GM18951 (cell line): ENCODE results near the gene ARID2.

Experiments
- POLR2A ChIP-seq: IDR thresholded peaks from 4 replicates; pipeline ENCODE4 v1.6.1; 2011; ENCODE audit warnings: mild to moderate bottlenecking; ENCODE audit not compliant: insufficient read length, insufficient read depth; ENCODE audit errors: extremely low read depth
- in situ Hi-C: fragments of 300-500 bp; cut with MboI; formaldehyde crosslinking; loops from one replicate; pipeline ENCODE4 v1.12.0; 2022; ENCODE audit warnings: low sequenced_read_pairs, mixed read lengths, inconsistent platforms; ENCODE audit not compliant: unreplicated experiment

ARID2 gene

DNA sequence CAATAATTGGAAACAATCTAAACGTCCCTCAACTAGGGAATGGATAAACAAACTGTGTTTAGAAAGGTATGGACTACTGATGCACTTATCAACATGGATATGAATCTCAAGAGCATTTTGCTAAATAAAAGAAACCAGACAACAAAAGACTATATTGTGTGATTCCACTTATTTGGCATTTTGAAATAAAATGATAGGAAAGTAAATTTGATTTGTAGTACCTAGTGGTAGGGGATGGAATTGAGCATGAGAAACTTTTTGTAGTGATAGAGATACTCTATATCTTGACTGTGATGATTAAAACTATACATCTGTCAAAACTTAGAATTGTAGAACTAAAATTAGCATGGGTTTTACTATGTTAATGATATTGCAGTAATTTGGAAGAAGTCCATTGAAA lies 87.1 kb downstream of the ARID2 start:
- in situ Hi-C loops = no loop called here
- TF ChIP-seq POLR2A = no peak

DNA sequence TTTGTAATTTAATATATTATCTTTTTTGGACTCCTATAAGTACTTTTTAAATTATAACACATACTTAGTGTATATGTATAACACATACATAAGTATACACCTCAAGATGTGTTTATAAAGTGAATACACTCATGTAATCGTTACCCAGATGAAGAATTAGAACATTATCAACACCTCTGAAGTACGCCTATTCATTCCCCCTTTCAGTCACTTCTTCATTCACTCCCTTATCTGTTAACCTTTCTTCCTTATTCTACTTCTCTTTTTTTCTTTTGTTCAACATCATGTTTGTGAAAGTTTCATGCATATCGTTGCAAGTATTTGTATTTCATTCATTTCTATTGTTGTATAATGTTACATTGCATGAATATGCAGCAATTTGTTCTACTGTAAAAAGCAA lies 98.5 kb downstream of the ARID2 start:
- TF ChIP-seq POLR2A = no peak
- in situ Hi-C loops = no loop called here

DNA sequence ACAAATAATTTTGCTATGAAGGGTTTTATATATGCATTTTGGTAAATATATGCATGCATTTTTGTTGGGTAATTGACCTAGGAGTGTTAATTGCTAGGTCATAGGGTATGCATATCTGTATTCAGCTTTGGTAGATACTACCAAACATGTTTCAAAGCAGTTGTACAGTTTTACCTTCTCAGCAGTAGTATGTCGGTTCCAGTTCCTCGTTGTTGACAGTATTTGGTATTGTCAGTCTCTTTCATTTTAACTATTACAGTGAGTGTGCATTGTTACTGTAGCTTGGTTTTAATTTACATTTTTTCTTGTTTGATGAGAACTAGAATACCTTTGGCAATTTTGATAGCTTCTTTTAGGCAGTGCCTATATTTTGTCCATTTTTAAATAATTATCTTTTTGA lies 98.9 kb downstream of the ARID2 start:
- TF ChIP-seq POLR2A = no peak
- in situ Hi-C loops = no loop called here

DNA sequence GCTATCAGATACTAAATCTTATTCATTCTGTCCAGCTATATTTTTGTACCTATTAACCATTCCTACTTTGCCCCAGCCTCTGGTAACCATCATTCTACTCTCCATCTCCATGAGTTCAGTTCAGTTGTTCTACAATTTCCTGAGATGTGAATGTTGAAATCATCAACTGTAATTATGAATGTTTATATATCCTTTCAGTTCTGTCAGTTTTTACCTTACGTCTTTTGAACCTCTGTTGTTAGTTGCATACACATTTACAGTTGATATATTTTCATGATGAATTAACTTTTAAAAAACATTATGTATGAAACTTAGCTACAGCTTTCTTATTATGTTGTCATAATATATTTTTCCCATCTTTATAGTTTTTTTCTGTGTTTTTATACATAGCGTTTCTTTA lies 102.1 kb downstream of the ARID2 start:
- TF ChIP-seq POLR2A = no peak
- in situ Hi-C loops = no loop called here

DNA sequence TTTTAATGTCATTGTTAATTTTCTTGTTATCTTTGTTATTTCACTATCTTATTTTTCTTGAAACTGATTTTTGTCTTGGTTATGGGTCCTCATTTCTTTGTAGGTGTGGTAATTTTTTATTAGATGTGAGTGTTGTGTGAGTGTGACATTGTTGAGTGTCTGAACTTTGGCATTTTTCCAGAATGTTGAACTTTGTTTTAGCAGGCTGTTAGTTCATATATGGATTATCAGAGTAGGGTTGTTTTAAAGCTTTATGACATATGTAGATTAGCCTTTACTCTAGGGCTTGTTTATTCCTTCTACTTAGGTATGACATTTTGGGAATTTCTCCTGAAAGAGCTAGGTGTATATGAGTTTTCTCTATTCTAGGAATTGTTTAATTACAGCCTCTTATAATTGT lies 103.9 kb downstream of the ARID2 start:
- in situ Hi-C loops = no loop called here
- TF ChIP-seq POLR2A = no peak

DNA sequence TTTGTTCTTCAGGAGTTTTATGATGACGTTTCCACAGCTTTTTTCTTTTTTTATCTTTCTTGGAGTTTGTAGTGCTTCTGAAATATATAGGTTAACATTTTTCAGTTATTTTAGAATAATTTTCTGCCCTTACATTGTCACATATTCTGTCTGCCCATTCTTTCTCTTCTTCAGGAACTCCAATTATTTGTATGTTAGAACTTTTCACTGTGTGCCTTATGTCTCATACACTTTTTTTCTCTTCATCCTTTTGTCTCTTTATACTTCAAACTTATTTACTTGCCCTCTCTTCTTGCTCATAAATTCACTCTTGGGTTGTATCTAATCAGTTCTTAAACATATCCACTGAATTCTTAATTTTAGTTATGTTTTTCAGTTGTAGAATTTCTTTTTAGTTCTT lies 105.3 kb downstream of the ARID2 start:
- in situ Hi-C loops = no loop called here
- TF ChIP-seq POLR2A = no peak

DNA sequence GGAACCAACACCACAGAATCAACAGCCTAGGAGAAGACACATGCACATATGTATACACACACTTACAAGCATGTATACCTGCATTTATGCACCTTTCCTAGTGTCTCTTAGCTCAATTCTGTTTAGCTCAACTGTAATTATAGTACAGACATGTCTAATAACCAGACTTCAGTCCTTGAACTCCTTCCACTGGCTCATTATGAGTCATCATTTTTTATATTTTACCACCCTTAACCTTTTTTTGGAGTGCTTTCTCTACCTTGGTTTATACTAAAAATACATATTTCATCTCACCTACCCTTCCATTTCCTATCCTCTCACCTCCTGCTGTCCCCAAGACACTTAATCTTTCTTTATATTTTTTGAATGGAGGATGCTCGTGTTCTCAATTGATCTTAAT lies 110.4 kb downstream of the ARID2 start:
- TF ChIP-seq POLR2A = no peak
- in situ Hi-C loops = no loop called here

DNA sequence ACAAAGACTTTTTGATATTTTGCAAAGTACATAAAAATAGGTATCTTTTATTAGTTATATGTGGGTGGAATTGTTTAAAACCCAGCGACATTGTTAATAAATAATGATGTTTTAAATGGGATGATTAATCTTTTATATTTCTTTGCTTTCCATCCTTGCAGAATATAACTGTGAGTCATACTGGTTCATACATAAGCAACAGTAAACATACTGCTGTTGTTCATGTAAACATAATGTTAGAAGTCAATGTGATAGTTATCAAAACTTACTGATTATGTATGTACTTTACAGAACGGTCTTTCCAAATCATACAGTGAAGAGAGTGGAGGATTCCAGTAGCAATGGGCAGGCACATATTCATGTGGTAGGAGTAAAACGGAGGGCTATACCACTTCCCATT lies 119.8 kb downstream of the ARID2 start:
- in situ Hi-C loops = no loop called here
- no peak for TF ChIP-seq POLR2A

DNA sequence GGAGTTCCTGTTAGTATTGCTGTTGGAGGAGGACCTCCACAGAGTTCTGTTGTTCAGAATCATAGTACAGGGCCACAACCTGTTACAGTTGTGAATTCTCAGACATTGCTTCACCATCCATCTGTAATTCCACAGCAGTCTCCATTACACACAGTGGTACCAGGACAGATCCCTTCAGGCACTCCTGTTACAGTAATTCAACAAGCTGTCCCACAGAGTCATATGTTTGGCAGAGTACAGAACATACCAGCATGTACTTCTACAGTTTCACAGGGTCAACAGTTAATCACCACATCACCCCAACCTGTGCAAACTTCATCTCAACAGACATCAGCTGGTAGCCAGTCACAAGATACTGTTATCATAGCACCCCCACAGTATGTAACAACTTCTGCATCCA lies 120.8 kb downstream of the ARID2 start:
- in situ Hi-C loops = no loop called here
- TF ChIP-seq POLR2A = no peak

DNA sequence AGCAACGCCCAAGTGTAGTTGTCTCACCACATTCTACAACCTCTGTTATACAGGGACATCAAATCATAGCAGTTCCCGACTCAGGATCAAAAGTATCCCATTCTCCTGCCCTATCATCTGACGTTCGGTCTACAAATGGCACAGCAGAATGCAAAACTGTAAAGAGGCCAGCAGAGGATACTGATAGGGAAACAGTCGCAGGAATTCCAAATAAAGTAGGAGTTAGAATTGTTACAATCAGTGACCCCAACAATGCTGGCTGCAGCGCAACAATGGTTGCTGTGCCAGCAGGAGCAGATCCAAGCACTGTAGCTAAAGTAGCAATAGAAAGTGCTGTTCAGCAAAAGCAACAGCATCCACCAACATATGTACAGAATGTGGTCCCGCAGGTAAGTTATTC lies 123.0 kb downstream of the ARID2 start:
- no peak for TF ChIP-seq POLR2A
- in situ Hi-C loops = no loop called here

DNA sequence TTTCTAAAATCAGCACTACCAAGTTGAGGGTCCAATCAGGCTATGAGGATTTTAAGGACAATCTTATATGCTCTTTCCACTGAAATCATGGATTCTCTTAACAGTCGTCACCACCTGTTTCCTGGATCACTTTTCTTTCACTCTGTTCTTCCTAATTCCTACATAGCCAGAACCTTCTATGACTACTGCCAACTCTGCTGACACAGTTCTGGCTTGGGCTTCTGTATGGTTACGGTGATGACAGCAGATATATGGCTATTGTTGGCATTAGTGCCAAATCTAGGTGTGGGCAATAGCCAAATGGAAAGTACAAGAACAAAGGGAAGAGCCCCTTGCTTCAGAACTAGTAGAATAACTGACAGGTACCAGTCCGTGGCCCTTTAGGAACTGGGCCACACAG lies 124.0 kb downstream of the ARID2 start:
- in situ Hi-C loops = no loop called here
- no peak for TF ChIP-seq POLR2A

DNA sequence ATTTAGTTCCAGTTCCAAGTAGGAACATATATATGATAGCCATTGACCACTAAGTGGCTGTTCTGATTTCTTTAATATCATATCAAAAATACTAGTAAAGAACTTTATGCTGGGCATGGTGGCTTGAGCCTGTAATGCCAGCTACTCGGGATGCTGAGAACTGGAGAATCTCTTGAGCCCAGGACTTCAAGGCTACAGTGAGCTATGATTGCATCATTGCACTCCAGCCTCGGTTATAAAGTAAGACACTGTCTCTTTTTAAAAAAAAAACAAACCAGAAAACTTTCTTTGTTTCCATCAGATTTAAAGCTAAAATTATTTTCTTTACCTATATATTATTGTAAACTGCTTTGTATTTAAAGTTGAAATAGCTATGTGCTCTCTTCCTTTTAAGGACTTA lies 133.8 kb downstream of the ARID2 start:
- in situ Hi-C loops = no loop called here

DNA sequence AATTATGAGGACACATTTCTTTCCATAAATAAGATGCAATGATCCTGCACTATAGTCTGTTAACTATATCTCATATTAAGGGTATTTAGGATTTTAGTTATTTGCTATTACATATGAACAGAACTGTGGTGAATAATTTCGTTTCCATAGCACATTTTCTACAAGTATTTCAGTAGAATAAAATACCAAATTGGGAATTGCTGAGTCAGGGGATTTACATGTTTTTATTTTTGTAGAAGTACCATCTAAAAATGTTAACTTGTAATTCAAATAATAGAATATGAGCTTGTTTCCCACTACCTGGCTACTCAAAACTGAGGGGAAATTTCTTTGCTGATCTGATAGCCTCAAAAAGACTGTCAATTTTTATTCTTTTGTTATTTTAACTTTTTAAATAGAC lies 136.8 kb downstream of the ARID2 start:
- no peak for TF ChIP-seq POLR2A
- in situ Hi-C loops = no loop called here

More for the DNA sequence above, 133.8 kb downstream of the ARID2 start:
- TF ChIP-seq POLR2A = no peak

DNA sequence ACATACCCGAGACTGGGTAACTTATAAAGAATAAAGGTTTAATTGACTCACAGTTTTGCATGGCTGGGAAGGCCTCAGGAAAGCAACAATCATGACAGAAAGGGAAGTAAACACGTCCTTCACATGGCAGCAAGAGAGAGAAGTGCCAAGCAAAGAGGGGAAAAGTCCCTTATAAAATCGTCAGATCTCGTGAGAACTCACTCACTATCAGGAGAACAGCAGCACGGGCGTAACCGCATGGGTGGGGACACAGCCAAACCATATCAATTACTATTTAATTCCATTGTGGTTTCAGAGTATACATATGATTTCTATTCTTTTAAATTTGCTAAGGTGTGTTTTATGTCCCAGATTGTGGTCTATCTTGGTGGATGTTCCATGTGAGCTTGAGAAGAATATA lies 142.9 kb downstream of the ARID2 start:
- in situ Hi-C loops = no loop called here
- TF ChIP-seq POLR2A = no peak

DNA sequence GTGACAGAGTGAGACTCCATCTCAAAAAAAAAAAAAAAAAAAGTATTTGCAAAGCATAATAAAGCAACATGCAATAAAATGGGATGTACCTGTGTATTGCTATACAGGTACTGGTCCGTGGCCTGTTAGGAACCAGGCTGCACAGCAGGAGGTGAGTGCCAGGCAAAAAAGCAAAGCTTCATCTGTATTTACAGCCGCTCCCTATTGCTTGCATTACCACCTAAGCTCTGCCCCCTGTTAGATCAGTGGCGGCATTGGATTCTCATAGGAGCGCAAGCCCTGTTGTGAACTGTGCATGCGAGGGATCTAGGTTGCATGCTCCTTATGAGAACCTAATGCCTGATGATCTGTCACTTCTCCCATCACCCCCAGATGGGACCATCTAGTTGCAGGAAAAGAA lies 147.6 kb downstream of the ARID2 start:
- no peak for TF ChIP-seq POLR2A
- in situ Hi-C loops = no loop called here
